OCI-LY1 (cell line): ENCODE measurements around the gene RCBTB1.
"Not testable (repeated sequence)": the region's sequence is repeated elsewhere in the genome, so short reads cannot be mapped to it uniquely, and the experiment has no call there.

Source experiments
- H2AFZ ChIP-seq: fragments of 200-600 bp; sonication (generic), shearing (Covaris generic); 2 replicates; pipeline ENCODE4 v1.6.0; 2014; ENCODE audit warnings: antibody characterized with exemption, mild to moderate bottlenecking, low read length
- H3F3A ChIP-seq: fragments of 200-600 bp; sonication (generic), shearing (Covaris generic); 2 replicates; pipeline ENCODE4 v1.6.0; 2014; ENCODE audit warnings: mild to moderate bottlenecking, antibody characterized with exemption, low read length, moderate library complexity; ENCODE audit not compliant: insufficient read depth
- H3K27ac ChIP-seq: fragments of 200-600 bp; sonication (generic); 2 replicates; pipeline ENCODE4 v1.5.1; 2014; ENCODE audit warnings: low read length, mixed run types, mild to moderate bottlenecking, low read depth; ENCODE audit not compliant: poor library complexity, severe bottlenecking
- H3K27me3 ChIP-seq: fragments of 200-600 bp; sonication (generic); 2 replicates; pipeline ENCODE4 v1.6.0; 2014; ENCODE audit warnings: antibody characterized with exemption, mild to moderate bottlenecking, low read length, moderate library complexity; ENCODE audit not compliant: insufficient read depth
- H3K36me3 ChIP-seq: fragments of 200-600 bp; sonication (generic); 2 replicates; pipeline ENCODE4 v1.6.1; 2014; ENCODE audit warnings: mild to moderate bottlenecking, antibody characterized with exemption, low read length, moderate library complexity, mixed read lengths; ENCODE audit not compliant: insufficient read depth
- H3K4me1 ChIP-seq: fragments of 200-600 bp; sonication (generic); 2 replicates; pipeline ENCODE4 v1.5.1; 2014; ENCODE audit warnings: mild to moderate bottlenecking, low read length, moderate library complexity; ENCODE audit not compliant: insufficient read depth, severe bottlenecking
- H3K4me2 ChIP-seq: fragments of 200-600 bp; sonication (generic), shearing (Covaris generic); 2 replicates; pipeline ENCODE4 v1.6.1; 2014; ENCODE audit warnings: low read length
- H3K4me3 ChIP-seq: fragments of 200-600 bp; sonication (generic); 2 replicates; pipeline ENCODE4 v1.5.1; 2014; ENCODE audit warnings: low read length, low read depth, mild to moderate bottlenecking, mixed read lengths; ENCODE audit not compliant: poor library complexity, severe bottlenecking
- H3K79me2 ChIP-seq: fragments of 200-600 bp; shearing (Covaris generic); 2 replicates; pipeline ENCODE4 v1.6.1; 2016; ENCODE audit warnings: mixed run types, low read length, mixed read lengths; ENCODE audit not compliant: insufficient read depth
- H3K9ac ChIP-seq: fragments of 200-600 bp; sonication (generic), shearing (Covaris generic); 2 replicates; pipeline ENCODE4 v1.6.1; 2014; ENCODE audit warnings: mild to moderate bottlenecking, low read length, mixed read lengths
- H3K9me2 ChIP-seq: fragments of 200-600 bp; sonication (generic), shearing (Covaris generic); 2 replicates; pipeline ENCODE4 v1.6.1; 2014; ENCODE audit warnings: low read depth, mild to moderate bottlenecking, low read length, mixed read lengths
- H3K9me3 ChIP-seq: fragments of 200-600 bp; shearing (Covaris generic); 2 replicates; pipeline ENCODE4 v1.6.1; 2014; ENCODE audit warnings: low read length, mixed read lengths
- H4K20me1 ChIP-seq: fragments of 200-600 bp; sonication (generic), shearing (Covaris generic); 2 replicates; pipeline ENCODE4 v1.6.0; 2016; ENCODE audit warnings: mild to moderate bottlenecking, low read length; ENCODE audit not compliant: insufficient read depth
- CTCF ChIP-seq: fragments of 200-600 bp; sonication (generic), shearing (Covaris generic); IDR thresholded peaks from 2 replicates; pipeline ENCODE4 v1.5.1; 2017; ENCODE audit warnings: mild to moderate bottlenecking, antibody characterized with exemption, low read length, moderate library complexity, mixed read lengths
- EZH2 ChIP-seq: fragments of 200-600 bp; sonication (generic), shearing (Covaris generic); IDR thresholded peaks from 2 replicates; pipeline ENCODE4 v1.8.0; 2017; ENCODE audit warnings: borderline replicate concordance, mixed run types, mild to moderate bottlenecking, antibody characterized with exemption, low read length, moderate library complexity, mixed read lengths

Gene RCBTB1

GRCh38 chr13:49498206-49498605 lies 87.2 kb downstream of the RCBTB1 start:
- H3K36me3 ChIP-seq = peaks cover 16% of the 10 kb centered on the region; the same call in 1 of the 2 replicates
- H2AFZ ChIP-seq = no peak overlapping the region
- peak overlapping the region; percentile 96 for H3K27ac ChIP-seq
- H3K9me3 ChIP-seq = no peaks in the 10 kb centered on the region
- peak overlapping the region; percentile 96 for H3K4me2 ChIP-seq
- peaks cover 45% of the 10 kb centered on the region for H3K4me1 ChIP-seq
- H3K4me3 ChIP-seq = no peak overlapping the region
- no peaks in the 10 kb centered on the region for H3K79me2 ChIP-seq
- peaks cover 3% of the 10 kb centered on the region; the same call in 1 of the 2 replicates for H3F3A ChIP-seq
- no peaks in the 10 kb centered on the region for H3K27me3 ChIP-seq
- no peaks in the 10 kb centered on the region for H4K20me1 ChIP-seq
- H3K9ac ChIP-seq = no peak overlapping the region
- no peak for TF ChIP-seq EZH2
- no peaks in the 10 kb centered on the region for H3K9me2 ChIP-seq

GRCh38 chr13:49497272-49497671 lies 88.1 kb downstream of the RCBTB1 start:
- no peaks in the 10 kb centered on the region for H3K9me3 ChIP-seq
- H2AFZ ChIP-seq = no peak overlapping the region
- peak overlapping the region; percentile 96 for H3K4me2 ChIP-seq
- no peaks in the 10 kb centered on the region for H3K27me3 ChIP-seq
- peak overlapping the region; percentile 83 for H3K4me3 ChIP-seq
- peak overlapping the region; percentile 96 for H3K27ac ChIP-seq
- no peak overlapping the region for H3K9ac ChIP-seq
- no peak for TF ChIP-seq CTCF
- TF ChIP-seq EZH2 = no peak
- no peaks in the 10 kb centered on the region for H3K79me2 ChIP-seq
- H3K9me2 ChIP-seq = no peaks in the 10 kb centered on the region
- peaks cover 3% of the 10 kb centered on the region; the same call in 1 of the 2 replicates for H3F3A ChIP-seq
- peaks cover 15% of the 10 kb centered on the region; the same call in 1 of the 2 replicates for H3K36me3 ChIP-seq
- H4K20me1 ChIP-seq = no peaks in the 10 kb centered on the region
- peaks cover 49% of the 10 kb centered on the region for H3K4me1 ChIP-seq

GRCh38 chr13:49496837-49497236 lies 88.5 kb downstream of the RCBTB1 start:
- Histone ChIP-seq H3K4me1 (peaks cover 49% of the 10 kb centered on the region), H3K27ac (peak overlapping the region; percentile 96), H3K36me3 (peaks cover 15% of the 10 kb centered on the region; the same call in 1 of the 2 replicates), H3K9ac (peak overlapping the region; percentile 88; the same call in 1 of the 2 replicates), H3K4me2 (peak overlapping the region; percentile 96), H3K4me3 (peak overlapping the region; percentile 83)
- not testable (repeated sequence) for H3K9me2 ChIP-seq, H3K9me3 ChIP-seq, H3K27me3 ChIP-seq, H3F3A ChIP-seq, H3K79me2 ChIP-seq, H2AFZ ChIP-seq, H4K20me1 ChIP-seq

- H3F3A ChIP-seq = peaks cover 3% of the 10 kb centered on the region
- peaks cover 15% of the 10 kb centered on the region; the same call in 1 of the 2 replicates for H3K36me3 ChIP-seq
- peak within 1 kb of the TSS; percentile 96 for H3K27ac ChIP-seq
These were observed 89.3 kb downstream of the RCBTB1 start, which contains the start of gene PHF11 for GRCh38 chr13:49495783-49496762. Gene PHF11, plus strand, starts transcription at chr13:49495953. Its CDS starts 49 bp downstream, at chr13:49496002.

More at GRCh38 chr13:49495783-49496762, 89.3 kb downstream of the RCBTB1 start, which contains the start of gene PHF11:
- H3K4me3 ChIP-seq = peak within 1 kb of the TSS; percentile 83
- H3K9ac ChIP-seq = peak within 1 kb of the TSS; percentile 89
- no peaks in the 10 kb centered on the region for H4K20me1 ChIP-seq
- TF ChIP-seq EZH2 = no peak
- TF ChIP-seq CTCF = peak; percentile 26; the same call in 1 of the 2 replicates
- no peaks in the 10 kb centered on the region for H3K9me2 ChIP-seq
- H3K79me2 ChIP-seq = no peaks in the 10 kb centered on the region
- no peaks in the 10 kb centered on the region for H3K27me3 ChIP-seq
- no peak within 1 kb of the TSS for H2AFZ ChIP-seq
- H3K9me3 ChIP-seq = no peaks in the 10 kb centered on the region
- H3K4me1 ChIP-seq = peaks cover 49% of the 10 kb centered on the region
- H3K4me2 ChIP-seq = peak within 1 kb of the TSS; percentile 96
